Endothelial cell of umbilical vein (primary cell): ENCODE measurements around the gene PTPN13.

ENCODE experiments used
- EZH2 ChIP-seq: IDR thresholded peaks from 2 replicates; pipeline ENCODE4 v1.6.1; 2012; ENCODE audit warnings: borderline replicate concordance, low read depth, mild to moderate bottlenecking, moderate library complexity, low read length, inconsistent platforms; ENCODE audit not compliant: severe bottlenecking
- FOS ChIP-seq: IDR thresholded peaks from 2 replicates; pipeline ENCODE4 v1.6.1; 2011; ENCODE audit warnings: mild to moderate bottlenecking, low read length, moderate library complexity, borderline replicate concordance; ENCODE audit not compliant: insufficient read depth
- JUN ChIP-seq: IDR thresholded peaks from 2 replicates; pipeline ENCODE4 v1.6.1; 2011; ENCODE audit warnings: borderline replicate concordance, low read depth; ENCODE audit not compliant: insufficient read length, insufficient read depth
- POLR2A ChIP-seq: IDR thresholded peaks from 2 replicates; pipeline ENCODE4 v1.6.1; 2012; ENCODE audit warnings: low read depth, mild to moderate bottlenecking, control low read depth, low read length
- POLR2AphosphoS5 ChIP-seq: IDR thresholded peaks from 2 replicates; pipeline ENCODE4 v1.6.1; 2012; ENCODE audit warnings: low read depth, mild to moderate bottlenecking, control low read depth, low read length, moderate library complexity; ENCODE audit not compliant: insufficient read depth
- TF ChIP-seq, protein P1 (sequence below), 2 donors: IDR thresholded peaks; 1 replicate in 1 of 2; 2 replicates in 1 of 2; pipeline ENCODE4 v1.5.1; 2011; ENCODE audit warnings: low read length in 2 of 2, mild to moderate bottlenecking in 2 of 2, moderate library complexity in 2 of 2, control low read depth in 1 of 2, inconsistent platforms in 1 of 2, low read depth in 1 of 2; ENCODE audit not compliant: insufficient read depth in 1 of 2; ENCODE audit errors: extremely low read depth in 1 of 2

GRCh38 chr4:86664959-86665358 lies 70.8 kb downstream of the PTPN13 start:
- no peak for TF ChIP-seq EZH2
- TF ChIP-seq, protein P1, sequence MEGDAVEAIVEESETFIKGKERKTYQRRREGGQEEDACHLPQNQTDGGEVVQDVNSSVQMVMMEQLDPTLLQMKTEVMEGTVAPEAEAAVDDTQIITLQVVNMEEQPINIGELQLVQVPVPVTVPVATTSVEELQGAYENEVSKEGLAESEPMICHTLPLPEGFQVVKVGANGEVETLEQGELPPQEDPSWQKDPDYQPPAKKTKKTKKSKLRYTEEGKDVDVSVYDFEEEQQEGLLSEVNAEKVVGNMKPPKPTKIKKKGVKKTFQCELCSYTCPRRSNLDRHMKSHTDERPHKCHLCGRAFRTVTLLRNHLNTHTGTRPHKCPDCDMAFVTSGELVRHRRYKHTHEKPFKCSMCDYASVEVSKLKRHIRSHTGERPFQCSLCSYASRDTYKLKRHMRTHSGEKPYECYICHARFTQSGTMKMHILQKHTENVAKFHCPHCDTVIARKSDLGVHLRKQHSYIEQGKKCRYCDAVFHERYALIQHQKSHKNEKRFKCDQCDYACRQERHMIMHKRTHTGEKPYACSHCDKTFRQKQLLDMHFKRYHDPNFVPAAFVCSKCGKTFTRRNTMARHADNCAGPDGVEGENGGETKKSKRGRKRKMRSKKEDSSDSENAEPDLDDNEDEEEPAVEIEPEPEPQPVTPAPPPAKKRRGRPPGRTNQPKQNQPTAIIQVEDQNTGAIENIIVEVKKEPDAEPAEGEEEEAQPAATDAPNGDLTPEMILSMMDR (IDR thresholded peaks at IDR 0.05; ENCODE audit: extremely low read depth in 1 of 2, insufficient read depth in 1 of 2, low read depth in 1 of 2, low read length in 2 of 2) = no peak
- TF ChIP-seq POLR2AphosphoS5 = no peak
- no peak for TF ChIP-seq POLR2A
- TF ChIP-seq FOS = no peak
- TF ChIP-seq JUN = no peak
